Activated CD4-positive, alpha-beta memory T cell treated with anti-CD3 and anti-CD28 coated beads for 36 hours (primary cell): ENCODE results near the gene FMN1. TPM values are rescaled to one million over a fixed set of nuclear protein-coding genes. Genes with fewer than 3 reads are reported as not detected.

ENCODE experiments used
- CTCF ChIA-PET: fragments of 350-600 bp; sonication (Branson Sonifier 250); formaldehyde crosslinking; loops from one replicate; lab custom pipeline; 2021; ENCODE audit warnings: antibody characterized with exemption, inconsistent platforms; lab: Charles Lee
- POLR2A ChIA-PET: fragments of 350-600 bp; sonication (Branson Sonifier 250); formaldehyde crosslinking; loops from one replicate; lab custom pipeline; 2021; ENCODE audit warnings: antibody characterized with exemption; lab: Charles Lee
- DNase-seq: peaks from one replicate; pipeline ENCODE4 v3.0.0-alpha.2; 2020
- H3K27ac Mint-ChIP-seq: one replicate; pipeline ENCODE4 v1.8.0; 2021; ENCODE audit warnings: mixed read lengths
- H3K27me3 Mint-ChIP-seq: one replicate; pipeline ENCODE4 v1.8.0; 2021; ENCODE audit warnings: mixed read lengths
- H3K36me3 Mint-ChIP-seq: one replicate; pipeline ENCODE4 v1.8.0; 2021; ENCODE audit warnings: mixed read lengths
- H3K4me1 Mint-ChIP-seq: one replicate; pipeline ENCODE4 v1.8.0; 2021; ENCODE audit warnings: low read depth, mixed read lengths
- H3K4me3 Mint-ChIP-seq: one replicate; pipeline ENCODE4 v1.8.0; 2021; ENCODE audit warnings: mild to moderate bottlenecking, mixed read lengths
- H3K9me3 Mint-ChIP-seq: one replicate; pipeline ENCODE4 v1.8.0; 2021; ENCODE audit warnings: mixed read lengths
- intact Hi-C: fragments of 100-400 bp; cut with micrococcal nuclease; formaldehyde crosslinking; loops from one replicate; pipeline ENCODE4 v1.15.1; 2023
- total RNA-seq, 2 experiments: library from RNA; stranded (reverse); gene quantifications; one replicate each; pipeline ENCODE4 v1.2.3, GENCODE V29; 2021

The FMN1 gene
- total RNA-seq, 2 experiments from 2014 or later, result 0.05 TPM; not detected in 1

GRCh38 chr15:33009026-33009425 is 185.5 kb downstream of the FMN1 start:
- Mint-ChIP-seq H3K36me3 (no peaks in the 10 kb centered on the region), H3K27ac (no peak overlapping the region), H3K4me1 (no peaks in the 10 kb centered on the region), H3K4me3 (no peak overlapping the region), H3K27me3 (peaks cover 8% of the 10 kb centered on the region), H3K9me3 (no peaks in the 10 kb centered on the region)
- ChIA-PET CTCF (no interaction called here), POLR2A (no interaction called here)
- intact Hi-C loops, result no loop called here
- no peak for DNase-seq

- intact Hi-C loops, result no loop called here
- DNase-seq, result no peak
- CTCF ChIA-PET, result no interaction called here
- H3K27ac Mint-ChIP-seq, result no peak overlapping the region
- peaks cover 8% of the 10 kb centered on the region for H3K27me3 Mint-ChIP-seq
- no peaks in the 10 kb centered on the region for H3K4me1 Mint-ChIP-seq
- no peaks in the 10 kb centered on the region for H3K9me3 Mint-ChIP-seq
- no peak overlapping the region for H3K4me3 Mint-ChIP-seq
- POLR2A ChIA-PET, result no interaction called here
- no peaks in the 10 kb centered on the region for H3K36me3 Mint-ChIP-seq
These were observed 186.1 kb downstream of the FMN1 start for GRCh38 chr15:33008284-33008995.

- DNase-seq, result no peak
- Mint-ChIP-seq H3K9me3 (no peaks in the 10 kb centered on the region), H3K4me1 (no peaks in the 10 kb centered on the region), H3K36me3 (no peaks in the 10 kb centered on the region), H3K27ac (no peak overlapping the region), H3K27me3 (peaks cover 8% of the 10 kb centered on the region), H3K4me3 (no peak overlapping the region)
- intact Hi-C loops, result no loop called here
- POLR2A ChIA-PET, result no interaction called here
- CTCF ChIA-PET, result no interaction called here
These were observed 187.1 kb downstream of the FMN1 start for GRCh38 chr15:33007303-33007855.

GRCh38 chr15:33005582-33005981 is 188.9 kb downstream of the FMN1 start:
- no peaks in the 10 kb centered on the region for H3K36me3 Mint-ChIP-seq

DNA sequence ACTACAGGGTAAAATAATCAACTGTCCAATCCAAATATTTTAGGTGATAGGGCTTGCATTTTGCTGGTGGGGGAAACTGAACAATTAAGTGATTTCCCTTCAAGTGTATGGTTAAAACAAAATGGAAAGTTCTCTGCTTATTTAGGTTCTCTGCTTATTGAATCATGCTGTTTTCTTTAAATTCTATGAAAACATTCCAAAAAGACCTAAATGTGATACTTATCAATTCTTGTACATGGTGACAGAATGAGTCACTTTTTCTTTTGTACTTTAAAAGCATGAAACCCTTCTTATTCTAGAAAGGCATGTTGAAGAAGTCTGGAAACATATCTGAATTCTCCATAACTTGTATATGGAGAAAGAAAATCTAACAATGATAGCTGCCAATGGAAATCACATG is 192.6 kb downstream of the FMN1 start:
- intact Hi-C loops, result no loop called here
- no peak for DNase-seq
- Mint-ChIP-seq H3K27me3 (peaks cover 12% of the 10 kb centered on the region), H3K36me3 (no peaks in the 10 kb centered on the region), H3K4me1 (no peaks in the 10 kb centered on the region), H3K4me3 (no peak overlapping the region), H3K27ac (no peak overlapping the region), H3K9me3 (no peaks in the 10 kb centered on the region)
- POLR2A ChIA-PET, result no interaction called here
- CTCF ChIA-PET, result no interaction called here

More at GRCh38 chr15:33005582-33005981, 188.9 kb downstream of the FMN1 start:
- intact Hi-C loops, result no loop called here
- no peak for DNase-seq
- Mint-ChIP-seq H3K4me1 (no peaks in the 10 kb centered on the region), H3K4me3 (no peak overlapping the region), H3K9me3 (no peaks in the 10 kb centered on the region), H3K27me3 (peaks cover 8% of the 10 kb centered on the region), H3K27ac (no peak overlapping the region)
- CTCF ChIA-PET, result no interaction called here
- POLR2A ChIA-PET, result no interaction called here

GRCh38 chr15:32998979-32999672 is 195.4 kb downstream of the FMN1 start:
- no peak for DNase-seq
- POLR2A ChIA-PET, result no interaction called here
- Mint-ChIP-seq H3K9me3 (no peaks in the 10 kb centered on the region), H3K27ac (no peak overlapping the region), H3K27me3 (peaks cover 12% of the 10 kb centered on the region), H3K36me3 (no peaks in the 10 kb centered on the region), H3K4me3 (no peak overlapping the region), H3K4me1 (no peaks in the 10 kb centered on the region)
- intact Hi-C loops, result loop anchor here (10.0 kb wide), 1 partner anchor 154 kb away; no protein-coding TSS in a partner anchor
- CTCF ChIA-PET, result no interaction called here

DNA sequence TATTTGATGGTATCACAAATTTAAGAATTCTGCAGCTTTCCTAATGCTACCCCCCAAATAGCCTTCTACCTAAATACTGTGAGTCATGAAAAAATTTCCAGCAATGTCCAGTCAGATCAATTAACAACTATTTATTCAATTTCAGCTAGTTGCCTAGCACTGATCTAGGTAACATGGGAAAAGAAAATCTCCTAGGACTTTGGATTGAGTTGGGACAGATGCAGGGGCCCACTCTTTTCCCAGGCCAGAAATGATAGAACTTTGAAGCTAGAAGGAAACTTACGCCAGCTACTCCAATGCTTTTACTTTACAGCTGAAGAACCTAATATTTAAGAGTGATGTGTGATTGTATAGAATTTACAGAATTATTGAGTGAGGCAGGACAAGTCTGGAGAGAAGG is 196.3 kb downstream of the FMN1 start:
- intact Hi-C loops, result loop anchor here (10.0 kb wide), 1 partner anchor 153 kb away; no protein-coding TSS in a partner anchor
- H3K36me3 Mint-ChIP-seq, result no peaks in the 10 kb centered on the region
- no peaks in the 10 kb centered on the region for H3K9me3 Mint-ChIP-seq
- no peak overlapping the region for H3K4me3 Mint-ChIP-seq
- POLR2A ChIA-PET, result no interaction called here
- CTCF ChIA-PET, result interaction anchor here (1.3 kb wide), 1 partner anchor 335 kb away, joined by 3 read pairs; no protein-coding TSS in a partner anchor
- no peak overlapping the region for H3K27ac Mint-ChIP-seq
- no peak for DNase-seq
- no peaks in the 10 kb centered on the region for H3K4me1 Mint-ChIP-seq
- H3K27me3 Mint-ChIP-seq, result peaks cover 12% of the 10 kb centered on the region

GRCh38 chr15:32994810-32995424 is 199.6 kb downstream of the FMN1 start:
- H3K36me3 Mint-ChIP-seq, result no peaks in the 10 kb centered on the region
- no peaks in the 10 kb centered on the region for H3K4me1 Mint-ChIP-seq
- no peaks in the 10 kb centered on the region for H3K9me3 Mint-ChIP-seq
- H3K4me3 Mint-ChIP-seq, result no peak overlapping the region
- H3K27me3 Mint-ChIP-seq, result peaks cover 11% of the 10 kb centered on the region
- intact Hi-C loops, result loop anchor here (10.0 kb wide), 1 partner anchor 150 kb away; no protein-coding TSS in a partner anchor
- CTCF ChIA-PET, result interaction anchor here (0.6 to 4.2 kb wide), 4 partner anchors 87 to 332 kb away, joined by 3 to 33 read pairs (median 6); no protein-coding TSS in a partner anchor
- H3K27ac Mint-ChIP-seq, result no peak overlapping the region
- POLR2A ChIA-PET, result no interaction called here
- DNase-seq, result no peak

DNA sequence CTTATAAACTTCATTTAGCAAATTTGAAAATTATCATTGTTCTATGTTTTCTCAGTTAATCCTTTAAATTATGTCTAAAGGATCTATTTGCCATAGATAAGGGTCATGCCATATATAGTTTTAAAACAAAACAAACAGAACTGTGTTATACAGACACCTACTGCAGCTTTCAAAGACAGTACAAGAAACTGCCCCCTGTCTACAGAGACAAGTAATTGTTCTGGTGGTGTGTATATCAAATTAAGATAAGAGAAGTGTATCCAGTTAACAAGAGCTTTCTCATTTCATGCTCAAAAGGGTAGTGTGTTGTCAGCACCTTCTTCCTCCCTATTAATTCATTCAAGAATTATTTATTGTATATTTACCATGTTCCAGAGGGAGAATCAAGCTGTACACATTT is 201.2 kb downstream of the FMN1 start:
- POLR2A ChIA-PET, result no interaction called here
- Mint-ChIP-seq H3K4me1 (no peaks in the 10 kb centered on the region), H3K4me3 (no peak overlapping the region), H3K27ac (no peak overlapping the region), H3K9me3 (no peaks in the 10 kb centered on the region), H3K27me3 (peaks cover 9% of the 10 kb centered on the region), H3K36me3 (no peaks in the 10 kb centered on the region)
- no peak for DNase-seq
- CTCF ChIA-PET, result interaction anchor here (0.9 to 4.2 kb wide), 3 partner anchors 14 to 331 kb away, joined by 3 to 33 read pairs (median 8); no protein-coding TSS in a partner anchor
- intact Hi-C loops, result loop anchor here (10.0 kb wide), 1 partner anchor 148 kb away; no protein-coding TSS in a partner anchor

GRCh38 chr15:32991619-32992111 is 202.8 kb downstream of the FMN1 start:
- intact Hi-C loops, result loop anchor here (10.0 kb wide), 1 partner anchor 147 kb away; no protein-coding TSS in a partner anchor
- H3K9me3 Mint-ChIP-seq, result no peaks in the 10 kb centered on the region
- H3K27me3 Mint-ChIP-seq, result peaks cover 5% of the 10 kb centered on the region
- CTCF ChIA-PET, result no interaction called here
- no peak overlapping the region for H3K4me3 Mint-ChIP-seq
- no peak overlapping the region for H3K27ac Mint-ChIP-seq
- POLR2A ChIA-PET, result no interaction called here
- H3K4me1 Mint-ChIP-seq, result no peaks in the 10 kb centered on the region
- no peaks in the 10 kb centered on the region for H3K36me3 Mint-ChIP-seq
- no peak for DNase-seq

GRCh38 chr15:32990071-32990470 is 204.4 kb downstream of the FMN1 start:
- Mint-ChIP-seq H3K9me3 (no peaks in the 10 kb centered on the region), H3K4me3 (no peak overlapping the region), H3K27me3 (no peaks in the 10 kb centered on the region), H3K27ac (no peak overlapping the region), H3K4me1 (no peaks in the 10 kb centered on the region), H3K36me3 (no peaks in the 10 kb centered on the region)
- CTCF ChIA-PET, result no interaction called here
- no peak for DNase-seq
- intact Hi-C loops, result loop anchor here (10.0 kb wide), 1 partner anchor 145 kb away; no protein-coding TSS in a partner anchor
- POLR2A ChIA-PET, result no interaction called here

DNA sequence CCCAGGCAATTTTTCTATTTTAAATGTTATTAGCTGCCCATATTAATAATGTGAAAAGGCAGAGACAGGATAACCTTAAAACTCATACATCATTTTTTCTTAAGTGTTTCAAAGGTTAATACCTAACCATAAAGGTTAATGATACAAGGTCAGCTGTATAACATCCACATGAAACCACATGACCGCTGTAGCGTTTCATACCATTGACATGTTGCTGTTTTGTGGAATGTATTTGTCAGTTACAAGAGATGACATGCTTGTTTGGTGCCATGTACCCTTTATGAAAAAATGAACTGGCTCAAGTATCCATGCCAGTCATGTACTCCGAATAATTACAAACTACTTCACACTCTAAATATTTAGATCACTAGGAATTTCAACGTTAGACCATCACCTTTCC is 207.4 kb downstream of the FMN1 start:
- no peaks in the 10 kb centered on the region for H3K27me3 Mint-ChIP-seq
- no peaks in the 10 kb centered on the region for H3K4me1 Mint-ChIP-seq
- CTCF ChIA-PET, result no interaction called here
- no peak for DNase-seq
- POLR2A ChIA-PET, result no interaction called here
- intact Hi-C loops, result no loop called here
- no peak overlapping the region for H3K4me3 Mint-ChIP-seq
- no peaks in the 10 kb centered on the region for H3K9me3 Mint-ChIP-seq
- no peaks in the 10 kb centered on the region for H3K36me3 Mint-ChIP-seq
- no peak overlapping the region for H3K27ac Mint-ChIP-seq
